Mesenteric fat pad (tissue), 1 donor: ENCODE data around the gene TMIGD1. TPM values are rescaled to one million over a fixed set of nuclear protein-coding genes. Genes with fewer than 3 reads are reported as not detected.

ENCODE experiments used
- DNase-seq: peaks from one replicate; pipeline ENCODE4 v3.0.0-alpha.2; 2020; ENCODE audit warnings: low spot score
- long read RNA-seq: library from polyadenylated mRNA; unstranded; transcript quantifications from one replicate; pipeline ENCODE4 v2.0.0, GENCODE V29; 2020
- total RNA-seq: library from RNA; stranded (reverse); fragmentation: NEBNext Ultra II Directional; extraction: Animal tissue kit (Norgen Biotek cat#: 25700); gene quantifications from one replicate; pipeline ENCODE4 v1.2.1, GENCODE V29; 2021
- donor health status: DM: yes; HTN: yes; CAD: no.

The TMIGD1 gene
- not detected for total RNA-seq
- long read RNA-seq: 0 reads

DNA sequence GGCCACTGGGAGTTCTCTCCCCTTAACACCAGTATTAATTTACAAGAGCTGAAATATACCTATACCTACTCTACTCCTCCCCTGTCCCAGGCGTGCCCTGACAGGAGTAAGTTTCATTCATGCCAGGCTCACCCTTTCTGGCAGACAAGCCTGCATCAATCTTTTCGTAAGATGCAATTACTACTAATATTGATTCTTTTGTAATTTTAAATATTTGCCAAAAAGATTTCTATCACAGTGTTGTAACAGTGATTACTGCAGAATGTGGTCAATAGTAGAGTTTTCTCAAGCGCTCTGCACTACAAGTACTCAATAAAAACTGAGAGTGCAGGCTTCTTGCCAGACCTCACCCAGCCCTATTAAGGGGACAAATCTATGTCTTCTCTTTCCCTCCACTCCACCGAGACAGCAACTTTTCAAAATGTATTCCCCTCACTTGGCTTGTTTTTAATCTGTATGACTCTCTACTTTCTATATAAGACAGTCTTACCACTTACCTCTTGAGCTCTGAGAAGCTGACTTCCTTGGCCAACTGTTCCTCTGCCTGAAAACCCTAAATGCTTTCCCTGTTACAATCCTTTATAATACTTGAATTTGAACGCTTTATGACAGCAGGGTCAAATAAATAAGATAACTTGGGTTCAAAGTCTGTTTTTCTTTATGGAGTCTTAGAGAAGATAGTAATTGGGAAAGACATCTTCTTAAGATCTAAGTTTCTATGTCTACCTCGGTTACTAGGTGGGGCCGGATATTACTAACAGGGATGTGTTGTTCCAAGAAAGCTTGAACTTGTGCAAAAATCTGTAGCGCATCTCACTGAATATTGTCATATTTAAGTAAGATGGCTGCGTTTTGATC is at the start of gene TMIGD1:
TSS of gene TMIGD1 (minus strand) at position 555 of the 858 bp plus-strand sequence. CDS start 1,924 bp downstream, outside the sequence.
- no peak for DNase-seq

- no peak for DNase-seq
Observed at GRCh38 chr17:30382345-30382744, 48.5 kb upstream of the TMIGD1 start.

DNA sequence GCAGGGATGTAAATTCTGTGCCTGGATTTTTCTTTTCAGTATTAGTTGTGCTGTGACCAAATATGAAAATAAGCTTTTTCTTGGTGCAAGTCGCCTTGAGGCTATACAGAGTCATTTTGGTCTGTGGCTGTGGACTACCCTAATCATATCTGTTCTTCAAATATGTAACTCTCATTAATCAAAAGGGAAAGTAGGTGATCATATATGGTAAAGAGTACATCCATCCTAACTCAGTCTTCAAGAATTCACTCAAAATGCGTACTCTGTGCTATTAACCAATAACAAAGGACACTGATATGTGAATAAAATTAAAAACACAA is 47.4 kb upstream of the TMIGD1 start:
- DNase-seq: no peak

GRCh38 chr17:30380643-30381339 is 46.9 kb upstream of the TMIGD1 start:
- no peak for DNase-seq

- DNase-seq: no peak
Observed at GRCh38 chr17:30379903-30380381, 46.1 kb upstream of the TMIGD1 start.

DNA sequence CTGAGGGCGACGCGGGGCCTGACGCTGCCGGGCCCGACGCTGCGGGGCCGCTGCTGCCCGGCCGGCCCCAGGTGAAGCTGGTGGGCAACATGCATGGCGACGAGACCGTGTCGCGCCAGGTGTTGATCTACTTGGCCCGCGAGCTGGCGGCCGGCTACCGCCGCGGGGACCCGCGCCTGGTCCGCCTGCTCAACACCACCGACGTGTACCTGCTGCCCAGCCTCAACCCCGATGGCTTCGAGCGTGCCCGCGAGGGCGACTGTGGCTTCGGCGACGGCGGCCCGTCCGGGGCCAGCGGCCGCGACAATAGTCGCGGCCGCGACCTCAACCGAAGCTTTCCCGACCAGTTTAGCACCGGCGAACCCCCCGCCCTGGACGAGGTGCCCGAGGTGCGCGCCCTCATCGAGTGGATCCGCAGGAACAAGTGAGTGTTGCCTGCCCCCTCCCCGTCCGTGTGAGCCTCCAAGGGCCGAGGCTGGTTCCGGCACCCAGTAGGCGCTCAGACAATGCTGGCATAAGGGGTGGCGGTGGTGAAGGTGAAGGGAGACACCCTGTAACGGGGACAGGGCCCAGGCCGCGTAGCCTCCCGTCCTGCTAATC is 45.5 kb upstream of the TMIGD1 start:
- no peak for DNase-seq

DNA sequence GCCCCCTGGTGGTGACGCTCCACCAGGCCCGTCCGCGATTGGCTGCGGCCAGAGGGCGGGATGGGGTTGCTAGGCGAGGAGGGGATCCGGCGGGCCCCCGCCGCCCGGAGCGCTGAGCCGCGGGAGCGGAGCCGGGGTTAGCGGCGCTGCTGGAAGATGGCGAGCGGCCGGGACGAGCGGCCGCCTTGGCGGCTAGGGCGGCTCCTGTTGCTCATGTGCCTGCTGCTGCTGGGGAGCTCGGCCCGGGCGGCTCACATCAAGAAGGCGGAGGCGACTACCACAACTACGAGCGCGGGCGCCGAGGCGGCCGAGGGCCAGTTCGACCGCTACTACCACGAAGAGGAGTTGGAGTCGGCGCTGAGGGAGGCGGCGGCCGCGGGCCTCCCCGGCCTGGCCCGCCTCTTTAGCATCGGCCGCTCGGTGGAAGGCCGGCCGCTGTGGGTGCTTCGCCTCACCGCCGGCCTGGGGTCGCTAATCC is 45.0 kb upstream of the TMIGD1 start, which contains the start of gene CPD:
TSS of gene CPD (plus strand) at position 103 of the 478 bp plus-strand sequence. CDS start at position 157, 54 bp downstream.
- peak; percentile 99 for DNase-seq

DNA sequence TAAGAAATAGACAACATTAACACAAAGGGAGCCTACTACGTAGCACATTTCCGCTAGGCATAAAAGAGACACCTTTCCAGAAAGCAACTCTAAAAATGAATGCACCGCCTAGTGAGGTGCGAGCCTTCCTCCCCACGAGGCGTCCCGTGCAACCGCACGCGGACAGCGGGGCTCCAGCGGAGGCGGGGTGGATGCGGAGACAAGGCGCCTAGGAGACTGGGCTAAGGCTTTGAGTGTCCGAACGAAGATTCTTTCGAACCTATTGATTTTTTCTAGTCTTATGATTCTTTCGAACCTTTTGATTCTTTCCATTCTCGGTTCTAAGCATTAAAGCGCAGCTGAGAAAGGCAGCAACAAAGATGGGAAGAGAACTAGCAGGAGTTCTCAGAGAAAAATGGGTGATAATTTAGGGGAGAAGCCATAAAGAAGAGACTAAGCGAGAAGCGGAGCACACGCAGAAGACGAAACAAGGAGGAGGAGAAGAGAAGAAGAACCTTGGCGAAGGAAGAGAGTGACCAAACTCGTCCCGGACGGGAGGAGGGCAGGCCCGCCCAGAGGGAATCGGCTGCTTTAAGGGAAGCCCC is 44.5 kb upstream of the TMIGD1 start:
- no peak for DNase-seq

- no peak for DNase-seq
Observed at GRCh38 chr17:30377574-30378240, 43.9 kb upstream of the TMIGD1 start.

DNA sequence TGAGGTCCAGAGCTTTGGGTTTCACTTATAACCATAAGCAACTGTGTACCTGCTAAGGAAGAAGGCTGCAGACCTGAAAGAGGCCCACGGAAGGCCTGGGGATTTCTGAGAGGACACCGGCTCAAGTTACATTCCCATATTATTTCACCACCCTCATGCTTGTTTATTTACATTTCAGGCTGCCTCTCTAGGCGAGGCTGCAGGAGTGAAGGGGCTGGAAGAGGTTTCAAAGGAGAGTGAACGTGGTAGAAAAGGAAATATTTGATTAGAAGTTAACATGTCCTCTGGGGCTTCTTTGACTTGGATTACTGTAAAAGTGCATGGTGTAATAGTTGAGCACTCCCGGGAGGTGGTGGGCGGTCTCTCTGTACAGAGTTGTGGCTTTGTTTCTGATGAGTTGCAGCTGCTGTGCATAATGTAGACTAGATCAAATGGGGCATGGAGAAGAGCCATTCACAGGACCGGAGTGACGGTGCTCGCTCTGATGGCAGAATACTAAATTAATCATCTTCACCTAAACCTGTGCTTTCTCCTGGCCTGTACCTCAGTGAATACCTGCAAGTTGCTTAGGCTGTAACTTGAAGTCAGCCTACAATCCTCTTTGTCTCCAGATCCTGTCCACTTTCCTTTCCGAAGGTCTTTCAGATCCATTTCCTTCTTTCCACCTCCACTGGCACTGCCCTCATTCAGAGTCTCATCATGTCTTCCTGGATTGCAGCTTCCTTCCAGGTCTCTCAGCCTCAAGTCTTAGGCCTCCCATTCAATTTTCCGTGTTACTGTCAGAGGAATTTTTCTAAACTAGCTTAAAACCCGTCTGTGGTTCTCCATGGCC is 43.0 kb upstream of the TMIGD1 start:
- DNase-seq: no peak

GRCh38 chr17:30375661-30376060 is 41.8 kb upstream of the TMIGD1 start:
- no peak for DNase-seq

GRCh38 chr17:30372755-30373154 is 38.9 kb upstream of the TMIGD1 start:
- no peak for DNase-seq

GRCh38 chr17:30369995-30370394 is 36.1 kb upstream of the TMIGD1 start:
- DNase-seq: no peak

DNA sequence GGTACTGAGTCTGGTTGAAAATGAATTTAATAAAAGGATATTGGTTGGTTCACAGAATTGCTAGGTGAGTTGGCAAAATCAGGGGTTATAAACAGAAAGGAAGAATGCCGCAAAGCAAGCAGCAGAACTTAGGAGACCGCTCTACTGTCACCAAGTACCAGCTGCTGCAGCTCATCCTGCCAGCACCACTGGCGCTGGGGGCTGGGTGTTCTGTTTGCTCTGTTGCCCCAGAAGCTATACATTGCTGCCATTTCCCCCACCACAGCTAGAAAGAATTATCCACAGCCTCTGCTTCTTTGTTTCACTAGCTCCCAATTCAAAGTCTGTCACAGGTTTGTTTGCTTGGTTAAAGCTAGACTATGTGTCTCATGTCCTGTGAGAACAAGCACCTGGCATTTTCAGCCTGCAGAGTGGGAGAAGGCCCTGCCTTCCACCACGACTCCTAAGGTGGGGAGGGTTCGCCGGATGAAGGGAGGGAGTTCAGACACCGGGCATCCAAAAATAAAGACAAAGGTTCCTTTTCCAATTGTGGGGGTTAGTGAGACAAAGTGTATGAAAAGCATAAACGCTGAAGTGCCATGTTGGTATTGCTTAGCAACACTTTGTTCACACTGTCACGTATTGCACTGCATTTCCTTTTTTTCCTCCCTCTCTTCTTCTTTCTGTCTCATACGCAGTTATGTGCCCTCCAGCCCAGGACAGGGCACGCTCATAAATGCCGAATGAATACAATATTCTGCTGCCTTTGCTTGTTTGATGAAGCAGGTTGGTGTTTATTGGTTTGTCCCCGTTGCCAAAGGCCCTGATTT is 35.3 kb upstream of the TMIGD1 start:
- DNase-seq: no peak

DNA sequence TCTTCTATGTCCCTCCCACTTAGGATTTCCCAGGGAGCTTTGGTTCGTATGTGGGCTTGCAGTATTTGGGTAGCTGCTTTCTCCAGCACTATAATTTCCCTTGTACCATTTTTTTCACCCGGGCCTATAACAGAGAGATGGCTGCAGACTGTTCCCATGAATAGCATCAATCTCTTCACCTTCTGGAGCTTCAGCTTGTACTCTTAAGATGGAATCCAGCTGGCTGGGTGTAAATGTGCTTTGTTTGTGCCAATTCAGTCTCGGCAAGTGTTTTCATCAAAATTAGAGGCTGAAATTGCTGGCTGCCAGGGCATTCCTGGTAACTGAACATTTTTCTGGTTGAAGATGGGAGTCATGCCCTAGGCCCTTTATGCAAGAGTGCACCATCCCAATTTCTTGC is 32.7 kb upstream of the TMIGD1 start:
- DNase-seq: no peak

DNA sequence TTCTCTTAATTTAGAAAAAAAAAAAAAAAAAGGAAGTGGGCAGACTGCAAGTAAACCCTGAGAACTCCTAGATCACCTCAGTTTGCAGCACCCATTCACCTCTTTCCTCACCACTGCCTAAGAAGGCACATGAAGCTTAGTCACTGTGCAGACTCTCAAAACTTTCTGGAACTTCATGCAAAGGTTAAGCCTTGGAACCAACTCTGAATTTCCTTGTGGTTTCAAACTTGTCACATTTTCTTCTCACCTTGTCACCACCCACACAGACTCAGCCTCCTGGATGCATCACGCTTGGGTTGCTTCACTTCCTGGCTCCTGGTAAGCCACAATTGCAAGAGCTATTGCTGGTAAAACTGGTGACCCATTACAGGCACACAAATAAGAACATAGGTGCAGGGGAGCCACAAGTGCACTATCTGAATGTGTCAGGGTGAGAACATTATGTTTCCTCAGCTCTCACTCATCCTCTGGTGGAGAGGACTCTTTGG is 29.9 kb upstream of the TMIGD1 start:
- DNase-seq: no peak

- no peak for DNase-seq
Observed at GRCh38 chr17:30361766-30362279, 28.0 kb upstream of the TMIGD1 start.

GRCh38 chr17:30360086-30360808 is 26.4 kb upstream of the TMIGD1 start:
- DNase-seq: no peak
